ENCODE measurements around the gene MAPK13.
"Not testable (repeated sequence)": the region's sequence is repeated elsewhere in the genome, so short reads cannot be mapped to it uniquely, and the experiment has no call there.

MAPK13 gene

DNA sequence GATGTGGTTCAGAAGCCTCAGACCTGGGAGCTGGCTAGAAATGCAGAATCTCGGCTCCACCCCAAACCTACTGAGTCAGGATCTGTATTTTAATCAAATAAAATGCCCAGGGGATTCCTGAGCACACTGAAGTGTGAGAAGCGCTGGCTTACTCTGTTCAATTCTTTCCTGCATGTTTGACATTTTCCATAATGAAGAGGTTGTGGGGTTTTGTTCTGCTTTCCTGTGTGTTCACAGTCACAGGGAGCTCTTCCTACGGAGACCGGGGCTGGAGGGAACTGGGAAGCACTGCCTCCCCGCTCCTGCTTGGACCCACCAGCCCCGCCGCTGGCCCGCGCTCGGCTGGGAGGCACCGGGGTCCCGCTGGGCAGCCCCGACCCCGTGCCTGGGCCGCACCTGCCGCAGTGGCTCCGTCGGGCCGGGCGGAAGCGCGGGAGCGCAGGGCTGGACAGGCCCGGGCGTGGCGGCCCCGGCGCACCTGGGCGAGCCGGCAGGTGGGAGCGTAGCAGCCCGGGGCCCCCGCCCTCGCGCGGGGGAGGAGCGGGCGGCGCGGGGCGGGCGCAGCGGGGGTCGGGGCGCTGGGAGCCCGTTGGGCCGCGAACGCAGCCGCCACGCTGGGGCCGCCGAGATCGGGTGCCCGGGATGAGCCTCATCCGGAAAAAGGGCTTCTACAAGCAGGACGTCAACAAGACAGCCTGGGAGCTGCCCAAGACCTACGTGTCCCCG is at the start of gene MAPK13:
Gene MAPK13, plus strand, starts transcription at position 573 of the 726 bp plus-strand sequence. Its CDS starts 70 bp downstream, at position 643.
- no peak for DNase-seq (ENCODE audit: low read depth)

DNA sequence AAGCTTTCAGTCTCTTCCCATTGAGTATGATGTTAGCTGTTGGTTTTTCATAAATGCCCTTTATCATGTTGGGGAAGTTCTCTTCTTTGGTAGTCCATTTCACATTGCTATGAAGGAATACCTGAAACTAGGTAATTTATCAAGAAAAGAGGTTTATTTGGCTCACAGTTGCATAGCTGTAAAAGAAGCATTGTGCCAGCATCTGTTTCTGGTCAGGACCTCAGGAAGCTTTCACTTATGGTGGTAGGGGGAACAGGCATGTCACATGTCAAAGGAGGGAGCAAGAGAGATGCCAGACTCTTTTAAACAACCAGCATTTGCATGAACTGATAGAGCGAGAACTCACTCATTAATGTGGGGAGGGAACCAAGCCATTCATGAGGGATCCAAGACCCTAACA is 48.0 kb upstream of the MAPK13 start:
- DNase-seq (ENCODE audit: low read depth) = no peak

DNA sequence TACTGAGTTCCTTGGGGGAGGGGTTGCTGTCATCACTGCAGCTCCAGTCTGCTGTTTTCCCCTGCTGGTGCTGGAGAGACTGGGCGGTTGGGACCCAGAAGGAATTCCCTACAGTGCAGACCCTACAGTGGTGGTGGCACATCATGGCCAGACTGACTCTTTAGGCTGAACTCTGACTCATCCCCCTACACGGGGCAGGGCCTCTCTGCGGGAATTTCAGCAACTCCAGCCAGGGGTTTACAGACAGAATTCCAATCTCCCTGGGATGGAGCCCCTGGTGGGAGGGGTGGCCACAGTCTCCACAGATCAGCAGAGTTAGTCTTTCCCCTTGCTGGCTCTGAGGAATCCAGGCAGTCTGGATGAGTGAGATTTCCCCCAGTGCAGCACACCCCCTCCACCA is 46.9 kb upstream of the MAPK13 start:
- no peak for DNase-seq (ENCODE audit: low read depth)

DNA sequence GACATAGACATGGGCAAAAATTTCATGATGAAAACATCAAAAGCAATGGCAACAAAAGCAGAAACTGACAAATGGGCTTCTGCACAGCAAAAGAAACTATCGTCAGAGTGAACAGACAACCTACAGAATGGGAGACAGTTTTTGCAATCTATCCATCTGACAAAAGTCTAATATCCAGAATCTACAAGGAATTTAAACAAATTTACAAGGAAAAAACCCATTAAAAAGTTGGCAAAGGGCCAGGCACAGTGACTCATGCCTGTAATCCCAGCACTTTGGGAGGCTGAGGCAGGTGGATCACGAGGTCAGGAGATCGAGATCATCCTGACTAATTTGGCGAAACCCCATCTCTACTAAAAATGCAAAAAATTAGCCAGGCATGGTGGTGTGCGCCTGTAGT is 42.1 kb upstream of the MAPK13 start:
- not testable (repeated sequence) for DNase-seq (ENCODE audit: low read depth)

DNA sequence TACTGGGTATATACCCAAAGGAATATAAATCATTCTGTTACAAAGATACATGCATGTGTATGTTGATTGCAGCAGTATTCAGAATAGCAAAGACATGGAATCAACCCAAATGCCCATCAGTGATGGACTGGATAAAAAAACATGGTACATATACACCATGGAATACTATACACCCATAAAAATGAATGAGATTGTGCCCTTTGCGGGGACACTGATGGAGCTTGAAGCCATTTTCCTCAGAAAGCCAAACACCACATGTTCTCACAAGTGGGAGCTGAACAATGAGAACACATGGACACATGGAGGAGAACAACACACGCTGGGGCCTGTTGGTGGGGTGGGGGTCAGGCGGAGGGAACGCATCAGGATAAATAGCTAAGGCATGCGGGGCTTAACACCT is 41.3 kb upstream of the MAPK13 start:
- DNase-seq (ENCODE audit: low read depth) = no peak

DNA sequence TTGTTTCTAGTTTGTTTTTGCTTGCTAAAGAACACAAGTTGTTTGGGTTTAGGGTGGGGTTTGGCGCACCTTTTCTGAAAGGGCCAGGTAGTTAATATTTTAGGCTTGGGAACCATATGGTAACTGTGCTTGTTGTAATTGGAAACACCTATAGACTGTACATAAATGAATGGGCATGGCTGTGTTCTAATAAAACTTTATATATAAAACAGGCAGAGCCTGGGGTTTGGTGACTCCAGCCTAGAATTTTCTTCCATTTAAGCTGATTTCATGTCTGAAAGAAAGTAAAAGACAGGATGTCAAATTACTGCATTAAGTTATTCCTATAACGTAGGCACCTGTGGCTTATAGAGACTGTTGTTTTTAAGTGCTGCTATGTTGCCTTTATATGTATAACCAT is 36.1 kb upstream of the MAPK13 start:
- no peak for DNase-seq (ENCODE audit: low read depth)

DNA sequence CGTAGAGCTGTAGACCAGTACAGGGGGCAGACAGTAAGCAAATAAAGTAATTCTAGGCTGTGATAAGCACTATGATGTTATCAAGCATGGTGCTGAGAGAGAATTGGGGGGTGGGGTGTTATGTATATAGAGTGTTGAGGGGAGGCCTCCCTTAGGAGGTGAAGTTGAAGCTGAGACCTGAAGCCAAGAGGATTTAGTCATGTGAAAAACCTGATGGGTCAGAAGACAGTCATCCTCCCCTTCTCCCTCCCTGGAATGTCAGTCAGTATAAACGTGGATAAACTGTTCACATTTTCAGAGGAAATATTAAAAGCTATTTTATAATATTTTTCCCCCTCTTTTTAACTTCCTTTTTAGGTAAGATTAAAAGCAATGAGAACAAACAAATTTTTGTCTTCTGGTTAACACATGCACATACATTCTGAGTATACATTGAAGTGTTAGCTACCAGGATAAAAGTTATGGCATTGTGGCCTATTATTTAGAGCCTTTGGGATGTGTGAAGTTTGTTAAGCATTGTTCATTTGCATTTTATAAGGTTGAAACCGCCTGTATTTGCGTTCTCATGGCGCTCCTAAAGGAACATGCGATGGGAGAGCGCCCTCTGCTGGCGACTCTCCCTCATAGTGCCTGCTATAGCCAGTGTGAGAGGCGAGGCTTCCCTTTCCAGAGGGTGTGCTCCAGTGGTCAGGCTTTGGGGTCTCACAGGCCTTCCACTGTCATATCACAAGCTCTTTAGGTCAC is 35.4 kb upstream of the MAPK13 start:
- peak; percentile 76 for DNase-seq (ENCODE audit: low read depth)

DNA sequence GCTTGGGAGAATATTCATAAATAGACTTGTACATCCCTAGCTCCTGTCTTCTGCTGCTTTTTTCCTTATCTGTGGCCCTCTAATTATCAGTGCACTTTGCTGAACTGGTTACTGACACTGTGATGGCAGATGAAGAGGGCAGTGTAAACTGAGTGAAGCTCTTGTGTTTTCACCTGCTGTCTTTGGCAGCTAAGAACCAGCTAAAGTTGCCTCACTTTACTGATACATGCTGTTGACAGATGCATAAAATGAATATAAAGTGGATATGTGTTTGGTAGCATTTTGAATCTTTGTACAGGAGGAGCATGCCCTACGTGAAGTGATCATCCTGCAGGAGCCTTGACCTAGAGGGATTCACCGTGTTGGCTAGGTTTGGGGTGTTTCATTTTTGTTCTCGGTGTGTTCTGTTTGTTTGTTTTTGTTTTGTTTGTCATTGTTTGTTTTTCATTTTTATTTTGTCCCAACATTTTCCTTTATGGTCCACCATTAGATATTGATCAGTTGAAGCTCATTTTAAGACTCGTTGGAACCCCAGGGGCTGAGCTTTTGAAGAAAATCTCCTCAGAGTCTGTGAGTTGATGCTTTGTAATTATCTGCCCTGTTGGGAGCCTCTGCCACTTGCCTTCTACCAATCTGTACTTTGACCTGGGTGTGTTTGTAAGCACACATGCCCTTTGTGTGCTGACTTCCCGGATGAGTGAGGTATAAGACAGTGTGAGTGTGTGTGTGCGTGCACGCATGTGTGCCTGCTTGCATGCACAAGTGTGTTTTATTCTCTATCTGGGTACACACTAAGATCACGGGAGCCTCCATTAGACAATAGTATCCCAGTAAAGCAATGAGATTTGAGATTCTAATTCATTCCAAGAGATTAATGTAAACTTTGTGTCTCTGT is 34.6 kb upstream of the MAPK13 start:
- no peak for DNase-seq (ENCODE audit: low read depth)

DNA sequence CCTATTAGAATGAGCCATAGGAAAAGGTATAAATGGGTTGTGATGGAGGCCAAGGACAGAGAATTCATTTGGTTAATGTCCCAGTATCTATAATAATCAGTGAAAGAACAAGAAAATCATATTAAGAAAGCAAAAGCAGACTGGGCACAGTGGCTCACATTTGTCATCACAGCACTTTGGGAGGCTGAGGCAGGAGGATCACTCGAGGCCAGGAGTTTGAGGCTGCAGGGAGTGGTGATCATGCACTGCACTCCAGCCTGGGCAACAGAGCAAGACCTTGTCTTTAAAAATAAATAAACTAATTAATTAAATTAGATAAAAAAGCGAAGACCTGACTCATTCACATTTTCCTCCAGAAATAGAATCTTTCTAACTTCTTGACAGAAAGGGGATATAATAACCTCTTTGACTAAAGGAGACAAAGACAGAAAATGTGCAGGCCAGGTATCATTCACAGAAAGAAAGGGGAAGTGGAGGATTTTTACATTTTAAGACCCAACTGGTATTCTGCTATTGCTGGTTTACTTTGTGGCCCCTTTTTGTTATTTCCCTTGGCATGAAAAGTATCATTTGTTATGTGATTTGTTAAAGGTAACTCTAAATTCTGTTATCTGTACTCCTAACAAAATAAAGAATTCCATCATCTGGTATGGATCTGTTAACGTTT is 31.9 kb upstream of the MAPK13 start:
- no peak for DNase-seq (ENCODE audit: low read depth)

DNA sequence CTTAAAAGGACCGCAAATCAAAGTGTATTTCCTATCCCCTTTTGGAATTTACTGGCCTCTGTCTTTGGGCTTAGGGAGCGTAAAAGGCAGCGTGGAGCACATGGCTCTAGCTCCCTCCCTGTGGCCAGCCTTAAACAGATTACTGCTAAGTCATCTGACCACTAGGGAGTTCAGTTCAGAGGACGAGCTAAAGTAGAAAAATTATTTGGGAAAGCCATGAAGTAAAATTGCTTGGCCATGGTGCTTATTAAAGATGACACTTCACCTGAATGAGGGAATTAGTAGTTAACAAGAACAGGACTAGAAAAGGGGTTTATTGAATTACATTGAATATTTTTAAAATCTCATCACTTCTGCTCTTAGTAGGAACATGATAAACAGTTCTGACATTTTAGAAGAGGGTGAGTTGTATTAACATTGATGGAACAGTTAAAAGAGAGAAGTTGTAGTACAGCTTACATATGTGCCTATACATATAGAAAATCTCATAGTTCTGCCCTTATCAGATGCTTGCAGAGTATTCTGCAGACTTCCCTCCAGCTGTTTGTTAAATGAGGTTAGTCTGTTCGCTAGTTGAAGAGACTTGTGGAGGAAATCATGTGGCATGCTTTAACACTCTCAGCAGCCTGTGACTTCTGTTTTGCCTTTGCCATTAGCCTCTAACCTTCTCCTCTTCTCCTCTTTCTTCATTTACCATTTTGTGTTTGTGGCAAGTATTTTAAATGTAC is 31.2 kb upstream of the MAPK13 start:
- DNase-seq (ENCODE audit: low read depth) = no peak

DNA sequence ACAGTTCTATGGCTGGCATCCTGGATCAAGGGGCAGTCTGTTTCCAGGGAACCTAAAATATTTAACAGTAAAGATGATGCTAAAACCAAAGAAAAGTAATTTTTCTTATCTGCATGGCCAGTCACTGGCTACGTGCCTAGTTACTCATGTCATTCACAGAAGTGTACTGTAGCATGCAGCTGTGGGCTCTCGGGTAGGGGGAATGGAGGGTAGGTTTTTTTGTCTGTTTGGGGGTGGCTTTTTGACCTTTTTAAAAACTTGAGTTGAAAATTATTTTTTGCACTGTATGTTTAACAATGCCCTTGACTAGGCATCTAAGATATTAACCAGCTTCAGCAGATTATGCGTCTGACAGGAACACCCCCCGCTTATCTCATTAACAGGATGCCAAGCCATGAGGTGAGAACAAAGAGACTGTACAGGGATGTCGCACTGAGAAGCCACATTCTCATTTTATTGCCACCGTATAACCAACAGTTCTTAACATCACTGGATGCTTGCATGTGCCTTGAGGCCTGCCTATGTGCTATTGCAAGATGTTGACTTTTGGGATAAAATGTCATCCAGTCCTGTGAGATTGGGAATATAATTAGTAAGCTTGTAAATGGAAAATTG is 30.3 kb upstream of the MAPK13 start:
- DNase-seq (ENCODE audit: low read depth) = peak; percentile 35

DNA sequence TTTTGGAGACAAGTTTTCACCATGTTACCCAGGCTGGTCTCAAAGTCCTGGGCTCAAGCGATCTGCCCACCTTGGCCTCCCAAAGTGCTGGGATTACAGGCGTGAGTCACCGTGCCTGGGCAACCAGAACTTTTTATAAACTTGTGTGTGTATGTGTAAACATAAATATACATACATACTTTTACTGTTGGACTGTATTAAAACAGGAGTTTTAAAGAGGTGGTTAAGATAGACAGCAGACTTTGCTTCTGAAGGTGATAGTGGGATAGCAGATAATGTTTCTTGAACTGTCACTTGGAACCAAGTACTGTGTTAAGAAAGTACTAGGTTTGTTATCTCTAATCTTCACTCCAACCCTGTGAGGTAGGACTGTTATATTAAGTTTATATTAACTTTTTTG is 28.6 kb upstream of the MAPK13 start:
- no peak for DNase-seq (ENCODE audit: low read depth)

DNA sequence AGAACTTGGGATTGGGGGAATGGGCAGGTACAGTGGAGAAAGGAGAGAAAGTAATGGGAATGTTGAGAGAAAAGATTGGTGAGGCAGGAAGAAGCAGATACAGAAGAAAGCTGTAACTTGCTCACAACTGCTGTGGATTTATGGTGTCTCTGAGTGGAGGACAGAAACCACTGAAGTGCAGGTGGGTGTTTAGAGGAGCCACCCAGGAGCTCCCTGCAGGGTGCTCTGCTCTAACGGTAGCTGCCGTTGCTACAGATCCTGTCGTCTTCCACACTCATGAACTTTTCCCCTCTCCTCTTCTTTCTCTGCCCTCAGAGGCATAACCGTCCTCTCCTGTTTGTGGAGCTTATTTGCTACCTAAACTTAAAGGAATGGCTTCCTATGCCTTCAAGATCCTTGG is 27.5 kb upstream of the MAPK13 start:
- no peak for DNase-seq (ENCODE audit: low read depth)

DNA sequence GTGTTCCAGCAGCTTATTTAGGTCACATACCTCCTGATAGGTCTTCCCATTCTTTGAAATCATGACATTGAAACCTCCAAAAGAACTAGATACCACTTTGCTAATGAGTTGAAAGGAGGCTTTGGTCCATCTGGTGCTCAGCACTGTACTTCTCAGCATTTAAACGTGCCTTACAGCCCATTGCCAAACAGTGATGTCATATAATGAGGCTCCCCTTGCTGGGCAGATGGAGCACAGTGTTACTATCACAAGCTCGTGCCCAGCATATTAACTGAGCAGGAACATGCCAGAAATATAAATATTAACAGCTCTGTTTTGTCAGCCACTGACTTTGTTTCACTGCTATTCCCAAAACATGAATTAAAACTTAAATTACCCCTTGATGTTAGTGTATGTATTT is 25.5 kb upstream of the MAPK13 start:
- no peak for DNase-seq (ENCODE audit: low read depth)

DNA sequence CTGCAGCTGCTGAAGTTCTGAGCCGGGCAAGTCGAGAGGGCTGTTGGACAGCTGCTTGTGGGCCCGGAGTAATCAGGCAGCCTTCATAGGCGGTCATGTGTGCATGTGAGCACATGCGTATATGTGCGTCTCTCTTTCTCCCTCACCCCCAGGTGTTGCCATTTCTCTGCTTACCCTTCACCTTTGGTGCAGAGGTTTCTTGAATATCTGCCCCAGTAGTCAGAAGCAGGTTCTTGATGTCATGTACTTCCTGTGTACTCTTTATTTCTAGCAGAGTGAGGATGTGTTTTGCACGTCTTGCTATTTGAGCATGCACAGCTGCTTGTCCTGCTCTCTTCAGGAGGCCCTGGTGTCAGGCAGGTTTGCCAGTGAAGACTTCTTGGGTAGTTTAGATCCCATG is 21.2 kb upstream of the MAPK13 start:
- DNase-seq (ENCODE audit: low read depth) = no peak

DNA sequence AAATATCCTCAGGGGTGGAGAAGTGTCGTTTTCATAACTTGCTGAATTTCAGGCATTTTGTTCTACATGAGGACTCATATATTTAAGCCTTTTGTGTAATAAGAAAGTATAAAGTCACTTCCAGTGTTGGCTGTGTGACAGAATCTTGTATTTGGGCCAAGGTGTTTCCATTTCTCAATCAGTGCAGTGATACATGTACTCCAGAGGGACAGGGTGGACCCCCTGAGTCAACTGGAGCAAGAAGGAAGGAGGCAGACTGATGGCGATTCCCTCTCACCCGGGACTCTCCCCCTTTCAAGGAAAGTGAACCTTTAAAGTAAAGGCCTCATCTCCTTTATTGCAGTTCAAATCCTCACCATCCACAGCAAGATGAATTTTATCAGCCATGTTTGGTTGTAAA is 20.3 kb upstream of the MAPK13 start:
- no peak for DNase-seq (ENCODE audit: low read depth)

DNA sequence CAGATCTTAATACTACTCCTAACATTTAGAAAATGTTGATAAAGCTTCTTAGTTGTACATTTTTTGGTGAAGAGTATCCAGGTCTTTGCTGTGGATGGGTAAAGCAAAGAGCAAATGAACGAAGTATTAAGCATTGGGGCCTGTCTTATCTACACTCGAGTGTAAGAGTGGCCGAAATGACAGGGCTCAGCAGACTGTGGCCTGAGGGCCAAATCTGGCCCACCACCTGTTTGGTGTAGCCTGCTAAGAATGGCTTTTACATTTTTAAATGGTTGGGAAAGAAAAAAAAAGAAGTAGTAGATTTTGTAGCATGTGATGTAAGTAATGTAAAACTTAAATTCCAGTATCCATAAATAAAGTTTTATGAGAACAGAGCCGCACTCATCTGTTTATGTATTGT is 19.4 kb upstream of the MAPK13 start:
- DNase-seq (ENCODE audit: low read depth) = no peak

DNA sequence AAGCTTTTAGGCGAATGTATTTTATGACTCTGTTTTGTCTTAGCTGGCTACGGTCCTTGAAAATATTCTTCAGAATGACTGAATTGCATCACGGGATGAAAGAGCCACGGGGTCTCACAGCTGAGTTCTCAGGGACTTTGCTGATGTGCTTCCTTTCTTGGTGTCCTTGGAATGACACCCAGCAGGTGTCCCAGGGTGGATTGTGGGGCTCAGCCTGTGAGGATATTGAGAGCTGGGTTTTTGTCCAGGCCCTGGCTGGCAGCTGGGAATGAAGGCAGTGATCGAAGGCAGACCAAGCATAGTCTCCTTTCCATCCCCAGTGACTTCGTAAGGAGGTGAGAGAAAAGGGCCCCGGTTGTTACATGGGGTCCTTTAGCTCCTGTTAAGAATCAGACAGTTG is 18.8 kb upstream of the MAPK13 start:
- no peak for DNase-seq (ENCODE audit: low read depth)

DNA sequence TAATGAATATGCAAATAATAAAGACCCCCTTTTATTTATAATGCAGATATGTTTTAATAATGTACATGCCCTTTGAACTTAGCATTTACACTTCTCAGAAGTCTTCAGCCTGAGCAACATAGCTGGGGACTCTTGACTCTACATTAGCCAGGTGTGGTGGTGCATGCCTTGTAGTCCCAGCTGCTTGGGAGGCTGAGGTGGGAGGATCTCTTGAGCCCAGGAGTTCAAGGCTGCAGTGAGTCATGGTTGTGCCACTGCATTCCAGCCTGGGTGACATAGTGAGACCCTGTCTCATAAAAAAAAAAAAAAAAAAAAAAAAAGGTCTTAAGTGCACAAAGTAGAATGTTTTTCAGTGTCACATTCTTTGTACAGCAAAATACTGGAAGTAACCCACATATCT is 17.3 kb upstream of the MAPK13 start:
- DNase-seq (ENCODE audit: low read depth) = no peak

DNA sequence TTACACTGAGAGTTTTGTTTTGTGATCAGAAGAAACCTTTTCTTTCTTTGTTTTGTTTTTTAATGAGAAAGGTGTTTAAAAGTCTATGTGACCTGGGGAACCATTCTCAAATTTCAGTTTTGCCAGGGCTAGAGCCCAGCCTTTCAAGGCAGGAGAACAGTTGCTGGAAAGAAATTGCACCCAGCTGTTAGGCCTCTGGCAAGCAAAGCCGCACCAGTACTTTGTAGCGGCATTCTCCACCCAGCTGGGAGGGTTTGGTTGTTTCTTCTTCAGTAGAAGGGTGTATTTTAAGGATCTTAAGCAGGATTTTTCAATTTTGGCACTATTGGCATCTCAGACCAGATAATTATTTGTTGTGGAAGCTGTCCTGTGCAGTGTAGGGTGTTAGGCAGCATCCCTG is 16.6 kb upstream of the MAPK13 start:
- no peak for DNase-seq (ENCODE audit: low read depth)

DNA sequence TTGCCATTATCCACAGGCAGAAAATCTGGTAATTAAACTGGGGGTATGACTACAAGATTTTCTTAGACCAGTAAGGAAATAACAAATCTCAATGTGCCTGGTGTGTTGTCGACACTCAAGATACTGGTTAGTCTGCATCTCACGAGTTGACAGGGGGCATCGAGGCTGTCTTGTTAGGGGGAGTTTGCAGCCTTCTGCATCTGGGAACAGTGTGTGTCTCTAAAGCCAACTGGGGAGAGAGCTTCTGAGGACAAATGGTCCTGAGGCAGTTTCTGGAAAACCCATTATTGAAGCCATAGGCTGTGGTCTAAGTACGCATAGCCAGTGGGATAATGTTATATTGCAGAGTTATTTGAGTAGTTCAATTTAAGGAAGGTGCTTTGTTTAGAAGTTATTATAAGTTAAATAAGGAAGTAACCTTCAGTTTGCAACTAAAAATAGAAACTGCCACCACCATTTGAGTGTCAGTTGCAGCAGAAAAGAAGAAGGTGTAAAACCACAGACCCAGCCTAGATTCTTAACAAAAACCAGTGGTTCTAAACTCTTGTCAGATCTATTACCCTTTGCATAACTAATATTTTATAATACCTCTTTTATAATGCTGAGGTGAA is 15.4 kb upstream of the MAPK13 start:
- no peak for DNase-seq (ENCODE audit: low read depth)
